ENCODE data around the gene RNASE9.
"Not testable (repeated sequence)": the region's sequence is repeated elsewhere in the genome, so short reads cannot be mapped to it uniquely, and the experiment has no call there.

RNASE9 gene

DNA sequence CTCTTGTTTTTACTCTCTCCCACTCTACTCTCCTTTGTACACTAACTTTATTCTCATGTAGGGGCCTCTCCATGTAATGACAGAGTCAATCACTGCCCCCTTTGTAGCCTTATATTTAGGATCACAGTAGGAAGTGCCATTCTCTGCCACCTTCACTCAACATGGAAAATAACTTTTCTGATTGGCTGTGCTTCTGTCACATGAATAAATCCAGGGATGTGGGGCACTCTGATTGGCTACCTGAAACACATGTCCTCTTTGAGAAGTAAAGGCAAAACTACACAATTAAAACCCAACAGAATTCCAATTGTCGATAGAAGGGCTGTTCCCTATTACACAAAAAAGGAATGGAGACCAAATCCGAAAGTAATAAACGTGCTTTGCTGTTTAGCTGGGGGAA is at the start of gene RNASE9:
RNASE9 (minus strand) TSS at position 87 of the 400 bp plus-strand sequence.
- DNase-seq, result no peak

DNA sequence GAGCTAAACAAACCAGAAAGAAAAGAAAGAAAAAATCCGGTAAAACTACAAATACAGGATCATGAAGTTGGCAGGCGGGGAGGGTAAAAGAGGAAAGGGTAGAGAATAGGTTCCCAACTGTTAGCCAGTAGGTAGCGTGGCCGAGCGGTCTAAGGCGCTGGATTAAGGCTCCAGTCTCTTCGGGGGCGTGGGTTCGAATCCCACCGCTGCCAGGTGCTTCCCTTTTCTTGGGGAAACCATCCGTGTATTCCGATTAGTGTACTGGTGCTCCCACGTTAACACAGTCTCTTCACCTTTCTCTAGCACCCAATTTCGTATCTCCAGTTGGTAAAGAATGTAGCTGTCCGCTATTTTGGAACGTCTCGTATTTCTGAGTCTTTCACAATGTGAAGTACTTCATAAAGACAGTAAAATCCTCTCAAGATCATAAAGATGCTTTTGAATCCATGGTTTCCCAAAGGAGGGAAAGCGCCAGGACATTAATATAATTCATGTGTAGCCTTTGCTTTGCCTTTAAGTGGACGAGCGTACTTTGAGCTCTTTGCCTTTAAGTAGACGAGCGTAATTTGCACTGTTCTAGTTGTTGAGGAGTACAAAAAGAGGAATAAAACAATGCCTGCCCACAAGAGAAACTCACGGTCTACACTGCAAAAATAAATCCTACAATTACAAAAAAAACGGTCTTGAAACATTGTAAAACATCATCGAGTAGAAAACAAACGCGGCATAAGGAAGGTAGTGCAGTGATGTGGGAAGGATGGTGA is 49.3 kb upstream of the RNASE9 start:
- DNase-seq, result peak; percentile 73

DNA sequence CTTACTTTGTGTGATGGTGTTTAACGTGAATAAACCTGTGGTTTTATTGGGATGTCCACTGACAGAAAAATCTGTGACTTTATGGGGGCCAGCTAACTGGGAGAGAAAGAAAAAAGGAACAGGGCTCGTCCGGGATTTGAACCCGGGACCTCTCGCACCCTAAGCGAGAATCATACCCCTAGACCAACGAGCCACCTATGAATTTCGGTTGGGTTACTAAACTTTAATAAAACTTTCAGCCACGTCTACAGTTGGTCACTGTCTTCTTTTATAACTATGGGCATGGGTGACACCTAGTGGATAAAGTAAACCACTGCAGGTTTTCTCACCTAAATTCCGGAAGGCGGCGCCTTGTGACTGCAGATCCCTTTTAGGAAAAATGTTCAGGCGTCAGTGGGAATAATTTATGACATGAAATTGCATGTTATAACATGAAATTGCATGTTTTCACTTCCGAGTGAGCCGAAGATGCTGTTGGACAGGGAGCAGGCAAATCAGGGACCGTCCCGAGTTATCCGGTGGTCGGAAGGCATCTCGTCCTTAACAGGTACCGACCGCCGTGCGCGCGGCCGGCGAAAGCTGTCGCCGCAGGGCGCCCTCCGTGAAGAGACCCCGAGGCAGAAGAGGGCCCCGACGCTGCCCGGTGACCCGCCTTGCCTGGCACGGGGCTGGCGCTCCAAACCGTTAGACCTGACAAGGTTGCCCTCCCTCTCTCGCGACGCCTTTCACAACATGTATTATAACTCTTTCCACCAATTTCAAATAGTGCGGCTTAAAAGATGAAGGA is 48.6 kb upstream of the RNASE9 start:
- DNase-seq, result peak; percentile 63

DNA sequence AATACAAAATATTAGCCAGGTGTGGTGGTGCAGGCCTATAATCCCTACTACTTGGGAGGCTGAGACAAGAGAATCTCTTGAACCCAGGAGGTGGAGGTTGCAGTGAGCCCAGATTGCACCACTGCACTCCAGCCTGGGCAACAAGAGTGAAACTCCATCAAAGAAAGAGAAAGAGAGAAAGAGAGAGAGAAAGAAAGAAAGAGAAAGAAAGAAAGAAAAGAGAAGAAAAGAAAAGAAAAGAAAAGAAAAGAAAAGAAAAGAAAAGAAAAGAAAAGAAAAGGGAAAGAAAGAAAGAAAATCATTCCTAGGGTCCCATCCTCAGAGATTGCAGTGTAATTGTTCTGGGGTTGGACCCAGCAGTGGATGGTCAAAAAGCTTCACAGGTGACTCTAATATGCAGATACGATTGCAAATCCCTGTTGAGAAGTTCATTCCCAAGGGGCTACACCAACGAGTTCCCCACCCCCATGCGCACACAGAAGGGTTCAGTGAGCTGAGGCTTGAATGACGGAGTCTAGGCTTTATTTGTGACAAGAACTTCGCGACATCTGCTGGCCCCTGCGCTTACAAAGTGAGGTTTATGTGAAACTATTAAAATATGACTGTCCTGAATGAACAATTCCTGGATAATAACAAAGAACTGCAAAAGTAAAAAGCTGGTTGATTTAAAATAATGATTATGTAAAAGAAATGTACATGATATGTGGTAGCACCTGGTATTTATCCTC is 47.7 kb upstream of the RNASE9 start:
- DNase-seq, result no peak

DNA sequence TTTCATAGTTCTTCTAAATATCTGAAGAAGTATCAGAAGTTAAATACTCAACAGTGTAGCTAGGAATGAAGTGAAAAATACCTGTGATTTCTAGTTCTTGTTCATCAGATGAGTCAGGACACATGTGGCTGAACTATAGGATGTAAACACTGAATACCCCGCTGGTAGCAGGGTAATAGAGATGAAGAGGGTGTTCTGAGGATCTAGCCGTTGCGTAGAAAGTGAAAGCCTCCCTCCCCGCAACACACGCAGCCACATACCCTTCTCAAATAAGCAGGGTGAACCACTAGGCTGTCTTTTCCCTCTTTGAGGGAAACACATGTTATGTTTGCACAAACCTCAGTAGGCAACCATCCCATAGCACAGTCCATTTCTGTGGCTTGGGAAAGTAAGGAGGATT is 46.8 kb upstream of the RNASE9 start:
- DNase-seq, result no peak

DNA sequence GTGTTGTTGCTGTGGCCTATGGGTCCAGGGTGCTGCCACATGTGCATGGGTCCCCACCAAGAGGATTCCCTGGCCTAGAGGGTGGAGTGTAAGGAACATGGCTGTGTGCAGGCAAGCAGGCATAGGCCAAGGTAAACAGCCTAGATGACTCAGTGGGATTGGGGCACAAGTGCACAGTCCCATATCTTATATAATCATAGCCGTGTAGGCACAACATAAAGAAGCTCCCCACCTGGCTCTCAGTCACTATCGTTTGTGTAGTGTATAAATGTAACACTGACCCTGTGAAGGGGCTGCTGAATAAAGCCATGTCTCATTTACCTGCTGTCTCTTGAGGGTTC is 46.0 kb upstream of the RNASE9 start:
- DNase-seq, result no peak

DNA sequence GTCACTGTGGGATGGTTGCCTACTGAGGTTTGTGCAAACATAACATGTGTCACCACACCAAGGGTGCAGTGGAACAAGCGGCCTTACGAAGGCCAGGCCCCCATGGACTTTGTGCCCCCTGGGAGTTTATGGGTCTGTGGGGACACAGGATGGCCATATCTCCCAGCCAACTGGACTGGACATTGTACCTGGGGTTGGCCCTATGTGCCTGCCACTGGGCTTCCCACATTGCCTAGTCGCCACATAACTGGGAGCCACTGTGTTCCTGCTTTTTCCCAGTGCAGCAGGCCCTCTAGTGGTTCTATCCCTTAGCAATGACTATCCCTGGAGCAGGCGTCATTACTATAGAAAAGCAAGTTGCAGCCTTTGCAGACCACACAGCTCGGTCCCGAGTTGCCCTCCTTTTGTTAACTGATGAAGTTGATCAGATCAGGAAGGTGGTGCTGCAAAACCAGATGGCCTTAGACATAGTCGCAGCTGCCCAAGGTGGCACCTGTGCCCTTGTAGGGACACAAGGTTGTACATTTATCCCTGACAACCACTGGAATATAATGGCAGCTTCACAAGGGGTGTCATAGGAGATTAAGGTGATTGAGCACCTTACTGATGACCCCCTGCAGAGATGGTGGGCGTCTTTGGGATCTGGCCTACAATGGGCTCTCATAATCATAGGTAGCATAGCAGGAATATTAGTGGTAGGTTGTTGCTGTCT is 45.5 kb upstream of the RNASE9 start:
- DNase-seq, result no peak

DNA sequence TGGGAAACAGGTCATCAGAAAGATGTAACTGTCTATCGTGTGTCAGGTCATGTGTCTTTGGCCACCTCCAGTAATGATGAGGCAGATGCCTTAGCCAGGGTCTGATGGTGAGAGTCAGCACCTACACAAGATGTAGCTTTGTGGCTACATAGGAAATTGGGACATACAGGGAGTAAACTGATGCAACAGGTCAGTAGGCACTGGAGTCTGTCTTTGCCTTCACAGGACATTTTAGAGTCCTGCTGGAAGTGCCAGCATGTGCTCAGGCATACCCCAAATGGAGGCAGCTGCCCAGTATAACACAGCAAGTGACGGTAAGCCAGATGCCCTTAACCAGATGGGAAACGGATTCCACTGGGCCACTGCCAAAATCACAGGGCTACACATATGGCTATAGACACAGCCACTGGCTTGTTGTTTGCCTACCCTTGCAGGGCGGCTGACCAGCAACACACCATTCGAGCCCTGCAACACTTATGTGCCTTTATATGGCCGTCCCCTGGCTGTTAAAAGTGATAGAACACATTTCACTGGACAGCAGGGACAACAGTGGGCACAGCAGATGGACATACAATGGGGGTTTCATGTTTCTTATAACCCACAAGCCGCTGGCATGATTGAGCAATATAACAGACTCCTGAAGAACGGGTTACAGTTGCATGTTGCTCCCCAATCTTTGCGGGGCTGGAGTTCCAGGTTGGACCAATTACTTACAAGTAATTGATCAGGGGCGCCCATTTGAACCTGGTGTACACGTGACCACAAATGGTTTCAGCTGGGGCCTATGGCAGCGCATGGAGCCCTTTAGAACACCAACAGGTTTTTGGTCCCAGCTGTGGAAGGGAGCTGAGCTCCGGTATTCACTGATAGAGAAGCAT is 43.2 kb upstream of the RNASE9 start:
- no peak for DNase-seq

DNA sequence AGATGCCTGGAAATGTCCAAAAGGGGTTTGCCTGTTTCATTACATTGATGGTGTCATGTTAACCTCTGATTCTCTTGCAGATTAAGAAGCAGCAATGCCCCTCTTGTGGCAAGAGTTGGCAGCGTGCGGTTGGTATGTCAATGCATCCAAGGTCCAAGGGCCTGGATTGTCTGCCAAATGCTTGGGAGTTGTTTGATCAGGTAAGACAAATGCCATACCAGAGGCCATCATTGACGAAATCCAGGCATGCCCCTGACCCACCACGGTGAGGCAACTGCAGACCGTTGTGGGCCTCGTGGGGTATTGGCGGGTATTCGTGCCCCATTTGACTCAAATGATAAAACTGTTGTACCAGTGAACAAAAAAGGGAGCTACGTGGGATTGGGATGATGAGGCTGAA is 41.7 kb upstream of the RNASE9 start:
- no peak for DNase-seq

DNA sequence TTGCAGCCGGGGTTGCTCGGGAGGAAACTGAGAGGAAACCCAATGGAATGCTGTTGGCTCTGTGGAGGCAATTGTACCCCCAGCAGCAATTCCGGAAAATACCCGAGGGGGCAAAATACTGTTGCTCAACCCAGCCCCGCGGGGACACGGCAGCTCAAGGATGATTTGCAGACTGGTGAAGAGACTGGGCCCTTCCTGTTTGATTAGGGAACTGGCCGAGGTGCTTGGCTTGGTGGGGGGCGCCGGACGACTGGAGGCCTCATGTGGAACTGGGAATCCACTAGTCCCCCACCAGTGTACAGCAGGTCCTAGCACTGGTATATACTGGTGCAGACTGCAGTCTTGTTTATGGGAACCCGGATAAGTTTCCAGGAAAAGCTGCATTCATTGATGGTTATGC is 40.7 kb upstream of the RNASE9 start:
- no peak for DNase-seq

DNA sequence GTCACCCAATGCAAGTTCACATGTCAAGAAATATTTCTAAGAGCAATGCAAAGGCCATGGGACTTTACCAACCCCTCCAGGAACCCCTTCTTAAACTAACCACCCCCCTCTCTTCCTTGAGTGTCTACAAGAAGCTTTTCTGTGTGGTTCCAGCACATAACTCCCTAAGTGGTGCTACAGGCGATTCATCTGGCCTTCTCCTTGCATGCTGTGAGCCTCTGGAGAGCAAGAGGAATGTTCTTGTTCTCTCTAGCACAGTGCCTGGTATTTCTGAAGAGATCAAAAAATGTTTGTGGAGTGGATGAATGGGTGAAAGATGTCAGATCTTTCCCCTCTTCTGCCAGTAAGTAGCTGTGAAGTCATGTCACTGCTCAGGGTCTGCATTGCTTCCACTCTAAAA is 36.3 kb upstream of the RNASE9 start:
- DNase-seq, result no peak

DNA sequence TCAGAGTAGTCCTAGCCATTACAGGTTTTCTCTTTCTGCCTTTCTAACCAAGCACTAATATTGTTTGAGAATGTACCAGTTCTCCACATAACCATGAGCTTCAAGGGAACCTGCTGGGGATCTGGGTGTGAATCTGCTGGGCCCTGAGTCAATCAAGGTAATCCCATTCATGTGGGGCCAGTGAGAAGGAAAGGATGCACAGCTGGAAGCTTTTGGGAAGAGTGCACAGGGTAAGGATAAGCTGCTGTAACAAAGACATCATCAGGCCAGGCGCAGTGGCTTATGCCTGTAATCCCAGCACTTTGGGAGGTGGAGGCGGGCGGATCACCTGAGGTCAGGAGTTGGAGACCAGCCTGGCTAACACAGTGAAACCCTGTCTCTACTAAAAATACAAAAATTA is 34.9 kb upstream of the RNASE9 start:
- not testable (repeated sequence) for DNase-seq

DNA sequence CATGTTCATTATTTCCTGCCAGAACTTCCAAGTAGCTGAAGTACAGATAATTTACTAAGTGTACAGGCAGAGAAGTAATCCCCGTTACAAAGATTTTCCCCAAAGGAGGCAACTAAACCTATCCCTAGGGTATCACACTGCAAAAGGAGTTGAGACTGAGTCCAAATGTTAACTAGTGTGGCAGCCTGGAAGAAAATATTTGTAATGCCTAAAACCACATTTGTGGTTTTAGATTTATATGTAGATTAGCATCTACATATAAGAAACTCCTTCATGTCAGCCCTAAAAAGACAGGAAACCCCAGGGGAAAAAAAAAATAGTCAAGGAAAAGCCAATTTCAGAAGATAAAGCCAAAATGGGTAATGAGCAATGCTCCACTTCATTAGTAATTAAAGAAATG is 31.7 kb upstream of the RNASE9 start:
- no peak for DNase-seq

DNA sequence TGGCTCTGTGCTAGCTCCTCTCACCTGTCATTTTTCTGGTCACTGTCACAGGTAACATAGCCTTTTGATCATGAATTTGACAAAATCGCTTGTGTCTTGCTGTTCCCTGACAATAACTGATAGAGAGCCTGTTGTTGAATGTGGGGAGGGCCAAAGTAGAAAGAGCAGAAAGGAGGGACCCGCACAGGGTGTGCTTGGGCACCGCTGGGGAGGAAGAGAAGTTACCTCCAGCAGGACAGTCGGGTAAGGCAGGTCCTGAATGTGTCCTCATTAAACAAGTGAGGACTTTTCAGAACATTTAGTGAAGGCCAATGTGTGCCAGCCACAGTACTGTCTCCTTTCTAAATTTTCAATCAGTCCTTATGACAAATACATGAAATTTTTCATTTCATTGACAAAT is 30.4 kb upstream of the RNASE9 start, which contains the start of gene RNASE12:
RNASE12 (minus strand) TSS at position 142 of the 400 bp plus-strand sequence. CDS start 653 bp downstream, outside the sequence.
- DNase-seq, result no peak

DNA sequence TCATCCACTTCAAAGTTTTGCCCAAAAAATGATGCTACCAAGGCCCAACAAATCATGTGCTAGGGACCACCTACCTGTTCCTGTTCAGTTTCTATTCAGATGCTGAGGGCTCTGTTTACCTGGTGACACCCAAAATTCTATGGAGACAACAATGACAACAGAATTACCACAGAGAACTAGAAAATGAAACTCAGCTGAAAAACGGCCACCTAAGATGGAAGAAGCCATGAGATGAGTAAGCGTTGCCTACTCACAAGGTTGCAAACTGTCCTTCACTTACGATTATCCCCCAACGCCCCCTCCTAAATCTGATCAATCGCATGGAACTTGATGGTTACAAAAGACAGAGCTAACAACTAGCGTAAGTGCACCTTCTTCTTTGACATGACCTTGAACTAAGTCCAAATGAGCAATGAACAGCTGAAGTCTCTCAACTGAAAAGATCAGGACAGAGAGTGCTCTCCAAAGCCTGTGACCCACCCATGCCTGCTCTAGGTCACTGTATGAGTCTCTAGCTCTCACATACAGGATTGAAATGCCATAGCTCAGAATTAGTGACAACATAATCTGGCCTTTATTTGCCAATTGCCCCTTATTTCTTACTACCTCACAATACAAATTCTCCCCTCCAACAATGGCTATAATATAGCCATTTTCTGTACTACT is 26.8 kb upstream of the RNASE9 start, which contains the start of gene RNASE11:
RNASE11 (minus strand) TSS at position 513 of the 666 bp plus-strand sequence.
- no peak for DNase-seq

DNA sequence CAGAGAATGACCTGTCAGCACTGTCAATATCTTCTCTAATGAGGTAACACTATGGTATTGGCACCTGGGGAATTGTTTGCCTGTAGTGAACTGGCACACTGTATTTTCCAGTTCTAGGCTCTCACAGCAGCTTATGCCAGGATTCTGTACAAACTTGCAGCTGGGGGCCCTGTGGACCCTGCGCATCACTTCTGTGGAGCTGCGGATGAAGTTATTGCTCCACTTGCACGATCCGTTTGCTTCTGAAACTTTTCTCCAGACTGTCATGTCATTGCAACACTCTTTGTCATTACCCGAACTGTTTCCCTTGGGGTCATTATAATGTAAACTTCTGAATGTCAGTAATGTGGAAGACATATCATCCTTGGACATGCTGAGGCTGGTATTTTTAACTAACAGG is 23.1 kb upstream of the RNASE9 start:
- DNase-seq, result no peak

DNA sequence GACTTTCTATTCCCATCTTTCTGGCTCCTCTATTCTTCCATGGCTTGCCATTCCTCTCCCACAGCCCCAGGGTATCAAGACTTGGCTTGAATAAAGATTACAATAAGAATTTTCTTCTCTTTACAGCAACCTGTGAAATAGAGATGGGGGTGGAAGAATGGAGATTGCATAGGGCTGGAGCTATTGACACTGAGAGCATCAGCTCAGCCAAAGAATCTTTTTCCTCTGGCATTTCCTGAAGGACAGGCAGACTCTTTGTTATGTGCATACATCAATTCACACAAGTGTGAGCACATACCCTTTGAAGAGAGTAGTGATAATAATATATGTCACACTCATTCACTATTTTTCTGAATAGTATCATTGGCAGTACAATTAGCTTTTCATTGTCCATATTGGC is 22.3 kb upstream of the RNASE9 start:
- DNase-seq, result no peak

DNA sequence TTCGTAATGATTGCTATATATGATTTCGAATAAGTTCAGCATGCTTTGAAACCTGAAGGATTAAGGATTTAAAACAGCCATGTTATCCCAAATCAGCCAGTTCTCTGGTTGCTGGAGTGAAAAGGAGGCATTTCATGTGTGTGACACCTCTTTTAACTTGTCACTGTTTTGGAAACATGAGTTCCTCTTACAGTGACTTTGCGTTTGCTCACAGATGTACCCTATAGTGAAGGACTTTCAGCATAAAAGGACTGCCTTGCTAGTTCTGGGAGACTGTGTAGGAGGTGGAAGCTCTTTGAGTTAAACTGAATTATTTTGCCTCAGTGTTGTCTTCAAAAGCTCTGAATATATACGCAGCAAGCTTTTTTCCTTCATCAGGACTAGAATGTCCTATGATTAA is 19.4 kb upstream of the RNASE9 start:
- DNase-seq, result no peak

DNA sequence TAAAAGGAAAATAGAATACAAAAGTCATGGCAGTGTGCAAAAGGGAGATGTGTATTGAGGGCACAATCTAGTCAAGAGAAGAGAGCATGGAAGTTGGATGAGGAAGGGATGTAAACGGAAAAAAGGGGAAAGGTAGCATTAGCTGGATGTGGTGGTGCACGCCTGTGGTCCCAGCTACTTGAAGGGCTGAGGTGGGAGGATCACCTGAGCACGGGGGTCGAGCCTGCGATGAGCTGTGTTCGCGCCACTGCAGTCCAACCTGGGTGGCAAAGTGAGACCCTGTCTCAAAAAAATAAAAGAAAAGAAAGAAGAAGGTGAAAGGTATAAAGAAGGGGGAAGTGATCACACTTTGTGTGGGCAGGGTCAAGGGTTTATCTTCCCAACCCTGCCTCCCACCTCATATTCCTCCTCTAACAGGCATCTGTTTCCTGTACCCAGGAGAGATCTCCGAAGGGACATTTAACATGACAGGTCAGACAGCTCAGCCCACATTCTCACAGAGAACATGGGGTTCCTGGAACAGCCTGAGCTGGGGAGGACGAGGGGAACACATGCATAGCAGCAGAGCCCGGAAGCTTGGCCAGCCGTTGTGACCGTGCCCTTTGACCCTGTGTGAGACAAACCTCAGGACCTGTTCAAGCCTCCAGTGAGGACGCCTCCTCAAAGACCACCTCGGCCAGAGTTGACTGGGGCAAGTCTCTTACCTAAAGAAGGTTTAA is 18.1 kb upstream of the RNASE9 start:
- no peak for DNase-seq

DNA sequence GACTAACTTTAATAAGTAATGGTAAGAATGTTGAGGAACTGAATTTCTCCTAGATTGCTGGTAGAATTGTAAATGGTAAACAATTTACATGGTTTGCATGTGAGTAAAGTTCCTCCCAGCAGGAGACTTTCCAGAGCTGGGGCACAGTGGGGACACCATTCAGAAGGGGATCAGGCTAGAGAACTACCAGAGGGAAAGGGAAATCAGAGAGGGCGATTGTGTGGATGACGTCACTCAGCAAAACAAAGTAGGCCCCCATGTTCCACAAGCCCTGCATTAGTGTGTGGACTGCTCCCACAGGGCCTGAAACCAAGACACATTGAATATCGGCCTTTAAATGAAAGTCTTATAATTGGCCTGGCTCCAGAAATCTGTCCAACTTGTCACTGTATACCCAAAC is 17.5 kb upstream of the RNASE9 start:
- DNase-seq, result no peak
